Rectal smooth muscle tissue (tissue), 1 donor: Measurements from ENCODE around the gene VRK3.
"Not testable (repeated sequence)": the region's sequence is repeated elsewhere in the genome, so short reads cannot be mapped to it uniquely, and the experiment has no call there.

Experiments used
- H3K27ac ChIP-seq: one replicate; pipeline ENCODE4 v1.7.0; 2013; ENCODE audit warnings: low read depth, low read length, inconsistent platforms
- H3K27me3 ChIP-seq: one replicate; pipeline ENCODE4 v1.7.0; 2013; ENCODE audit warnings: low read length; ENCODE audit not compliant: control insufficient read depth, insufficient read depth
- H3K36me3 ChIP-seq: one replicate; pipeline ENCODE4 v1.7.0; 2013; ENCODE audit warnings: low read length; ENCODE audit not compliant: control insufficient read depth, insufficient read depth
- H3K4me1 ChIP-seq: one replicate; pipeline ENCODE4 v1.7.0; 2013; ENCODE audit warnings: low read length; ENCODE audit not compliant: control insufficient read depth, insufficient read depth
- H3K4me3 ChIP-seq: one replicate; pipeline ENCODE4 v1.7.0; 2013; ENCODE audit warnings: low read length
- H3K9ac ChIP-seq: one replicate; pipeline ENCODE4 v1.7.0; 2013; ENCODE audit warnings: low read length

Gene VRK3

DNA sequence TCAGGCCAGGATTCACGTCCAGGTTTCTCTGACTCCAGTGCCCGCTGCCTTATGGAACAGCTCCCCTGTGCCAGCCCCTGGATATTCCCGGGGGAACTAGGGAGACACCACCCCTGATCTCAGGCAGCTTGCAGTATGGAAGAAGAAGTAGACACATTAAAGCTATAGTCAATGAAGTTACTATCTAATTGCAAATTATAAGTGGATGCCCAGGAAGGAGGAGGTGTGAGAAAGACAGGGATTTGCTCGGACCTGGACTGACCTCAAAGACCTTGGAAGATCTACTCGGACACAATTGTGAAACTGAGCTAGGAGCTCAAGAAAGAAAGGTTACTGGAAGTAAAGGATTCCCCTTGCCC, 74.6 kb downstream of the VRK3 start:
- Histone ChIP-seq H3K27me3 (no peaks in the 10 kb centered on the region), H3K4me3 (no peak overlapping the region), H3K9ac (no peak overlapping the region), H3K4me1 (no peaks in the 10 kb centered on the region), H3K27ac (no peak overlapping the region), H3K36me3 (no peaks in the 10 kb centered on the region)

DNA sequence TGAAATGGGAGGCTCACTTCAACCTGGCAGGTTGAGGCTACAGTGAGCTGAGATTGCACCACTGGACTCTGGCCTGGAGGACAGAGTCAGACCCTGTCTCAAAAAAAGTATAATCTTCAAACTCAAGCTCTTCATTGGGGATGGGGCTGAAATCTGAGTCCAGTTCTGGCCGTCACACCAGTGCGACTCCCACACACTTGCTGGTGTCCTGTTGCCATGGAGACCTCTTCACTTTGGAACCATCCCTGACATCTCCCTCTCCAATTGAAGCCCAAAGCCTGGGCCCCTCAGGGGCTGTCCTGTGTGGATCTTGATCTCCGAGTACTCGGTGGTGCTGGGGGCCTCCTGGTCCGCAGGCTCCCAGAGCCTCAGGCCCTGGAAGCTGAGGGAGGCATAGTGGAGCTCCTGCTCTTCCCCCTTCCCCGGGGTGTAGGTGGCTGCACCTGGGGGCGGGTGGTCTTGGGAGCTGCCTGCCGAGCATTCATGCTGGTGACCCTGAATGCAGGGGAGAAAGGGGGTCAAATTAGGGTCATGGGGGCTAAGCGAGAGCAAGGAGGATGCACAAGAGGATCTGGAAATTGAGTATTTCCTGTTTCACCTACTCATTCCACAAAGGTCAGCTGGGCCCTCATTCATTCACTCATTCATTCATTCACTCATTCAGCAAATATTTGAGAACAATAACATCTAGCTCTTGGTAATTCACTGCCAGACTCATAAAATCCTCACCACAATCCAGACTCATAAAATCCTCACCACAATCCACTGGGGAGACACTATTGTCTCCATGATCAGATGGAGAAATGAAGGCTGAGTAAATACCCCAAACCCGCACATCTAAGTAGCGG, 75.2 kb downstream of the VRK3 start:
- Histone ChIP-seq H3K4me1 (no peaks in the 10 kb centered on the region), H3K4me3 (no peak overlapping the region), H3K36me3 (no peaks in the 10 kb centered on the region), H3K27ac (no peak overlapping the region), H3K9ac (no peak overlapping the region), H3K27me3 (no peaks in the 10 kb centered on the region)

DNA sequence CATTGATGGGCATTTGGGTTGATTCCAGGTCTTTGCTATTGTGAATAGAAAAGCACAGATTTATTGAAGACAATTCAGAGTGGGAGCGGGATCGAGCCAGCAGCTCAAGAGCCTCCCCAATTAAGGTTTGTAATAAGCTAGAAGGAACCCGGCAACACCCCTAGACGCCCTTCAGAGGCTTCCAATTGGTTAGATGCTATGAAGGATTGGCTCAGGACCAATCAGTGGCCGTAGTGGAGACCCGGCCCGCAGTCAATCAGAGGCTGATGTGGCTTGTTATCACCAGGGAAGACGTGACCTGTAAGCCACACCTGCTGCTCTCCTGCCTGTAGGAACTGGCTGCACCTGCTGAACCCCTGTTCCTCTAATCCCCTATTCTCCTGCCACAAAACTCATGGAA, 78.8 kb downstream of the VRK3 start:
- Histone ChIP-seq H3K36me3 (no peaks in the 10 kb centered on the region), H3K4me1 (no peaks in the 10 kb centered on the region), H3K27me3 (no peaks in the 10 kb centered on the region), H3K4me3 (no peak overlapping the region), H3K27ac (no peak overlapping the region), H3K9ac (no peak overlapping the region)

- not testable (repeated sequence) for H3K36me3 ChIP-seq, H3K4me3 ChIP-seq, H3K4me1 ChIP-seq, H3K27ac ChIP-seq, H3K27me3 ChIP-seq, H3K9ac ChIP-seq
Measured at GRCh38 chr19:49944567-49944966, 80.6 kb downstream of the VRK3 start.

DNA sequence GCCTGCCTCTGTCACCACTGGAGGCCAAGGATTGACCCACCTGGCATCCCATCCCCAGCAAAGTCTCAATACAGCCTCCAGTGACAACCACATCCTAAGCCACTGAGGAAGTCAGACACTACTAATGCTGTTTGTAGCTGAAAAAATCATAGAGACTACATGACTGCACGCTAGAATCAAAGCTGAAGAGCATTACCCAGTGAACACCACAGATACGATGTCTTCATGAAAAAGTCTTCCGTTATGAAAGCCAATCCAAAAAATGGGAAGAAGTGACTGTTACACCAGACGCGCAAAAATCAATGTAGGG, 84.7 kb downstream of the VRK3 start:
- Histone ChIP-seq H3K36me3 (no peaks in the 10 kb centered on the region), H3K27me3 (no peaks in the 10 kb centered on the region), H3K4me3 (no peak overlapping the region), H3K4me1 (no peaks in the 10 kb centered on the region), H3K9ac (no peak overlapping the region), H3K27ac (no peak overlapping the region)

GRCh38 chr19:49939721-49940481, 85.3 kb downstream of the VRK3 start:
- Histone ChIP-seq H3K9ac (no peak overlapping the region), H3K27me3 (no peaks in the 10 kb centered on the region), H3K4me1 (no peaks in the 10 kb centered on the region), H3K27ac (no peak overlapping the region), H3K4me3 (no peak overlapping the region), H3K36me3 (no peaks in the 10 kb centered on the region)

DNA sequence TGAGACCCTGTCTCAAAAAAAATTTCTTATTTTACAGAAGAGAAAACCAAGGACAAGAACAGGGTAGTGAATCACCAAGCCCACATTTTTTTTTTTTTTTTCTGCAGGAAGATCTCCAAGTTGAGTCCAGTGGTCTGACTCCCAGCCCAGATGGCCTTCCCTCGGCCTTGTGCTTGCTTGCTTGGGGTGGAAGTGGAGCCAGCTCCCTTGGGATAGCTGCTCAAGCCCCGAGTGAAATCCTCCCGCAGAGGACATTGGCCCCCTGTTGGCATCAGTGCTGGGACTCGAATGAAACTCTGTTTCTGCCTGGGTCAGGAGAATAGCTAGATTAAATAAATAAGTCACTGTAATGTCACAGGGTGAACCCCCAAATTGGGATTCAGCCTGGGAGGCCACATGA, 86.5 kb downstream of the VRK3 start:
- no peaks in the 10 kb centered on the region for H3K36me3 ChIP-seq
- H3K9ac ChIP-seq = no peak overlapping the region
- no peaks in the 10 kb centered on the region for H3K27me3 ChIP-seq
- no peaks in the 10 kb centered on the region for H3K4me1 ChIP-seq
- H3K27ac ChIP-seq = no peak overlapping the region
- H3K4me3 ChIP-seq = no peak overlapping the region

DNA sequence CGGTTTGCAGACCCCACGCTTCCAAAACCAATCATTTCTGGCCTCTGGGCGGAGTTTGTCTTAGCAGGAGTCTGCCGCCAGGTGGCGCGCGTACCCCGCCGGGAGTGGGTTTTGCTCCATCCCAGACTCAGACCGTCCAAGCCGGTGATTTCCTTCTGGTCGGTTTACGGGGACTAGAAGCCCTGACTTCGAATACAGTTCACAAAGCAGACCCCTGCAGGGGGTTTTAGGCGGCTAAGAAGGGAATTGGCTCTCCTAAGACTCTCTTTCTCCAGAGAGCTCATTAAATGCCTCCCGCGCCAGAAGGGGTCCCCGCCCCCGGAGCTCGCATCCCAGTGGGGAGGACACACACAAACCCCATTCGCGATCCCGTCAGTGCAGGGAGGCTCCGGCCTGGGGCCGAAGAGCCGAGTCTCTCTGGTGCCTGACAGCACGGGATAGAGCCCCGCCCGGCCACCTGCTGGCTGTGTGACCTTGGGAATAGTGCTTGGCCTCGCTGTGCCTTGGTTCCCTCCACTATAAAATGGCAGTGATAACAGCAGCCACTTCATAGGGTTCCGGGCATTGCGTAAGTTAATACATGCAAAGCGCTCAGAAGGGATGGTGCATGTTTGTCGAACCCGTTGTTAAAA, 87.3 kb downstream of the VRK3 start:
- peak overlapping the region; percentile 51 for H3K4me3 ChIP-seq
- H3K9ac ChIP-seq = no peak overlapping the region
- H3K27me3 ChIP-seq = no peaks in the 10 kb centered on the region
- no peaks in the 10 kb centered on the region for H3K36me3 ChIP-seq
- H3K27ac ChIP-seq = no peak overlapping the region
- no peaks in the 10 kb centered on the region for H3K4me1 ChIP-seq

GRCh38 chr19:49936549-49936948, 88.6 kb downstream of the VRK3 start:
- no peak overlapping the region for H3K9ac ChIP-seq
- H3K27ac ChIP-seq = no peak overlapping the region
- H3K4me1 ChIP-seq = no peaks in the 10 kb centered on the region
- no peak overlapping the region for H3K4me3 ChIP-seq
- H3K27me3 ChIP-seq = no peaks in the 10 kb centered on the region
- H3K36me3 ChIP-seq = no peaks in the 10 kb centered on the region

DNA sequence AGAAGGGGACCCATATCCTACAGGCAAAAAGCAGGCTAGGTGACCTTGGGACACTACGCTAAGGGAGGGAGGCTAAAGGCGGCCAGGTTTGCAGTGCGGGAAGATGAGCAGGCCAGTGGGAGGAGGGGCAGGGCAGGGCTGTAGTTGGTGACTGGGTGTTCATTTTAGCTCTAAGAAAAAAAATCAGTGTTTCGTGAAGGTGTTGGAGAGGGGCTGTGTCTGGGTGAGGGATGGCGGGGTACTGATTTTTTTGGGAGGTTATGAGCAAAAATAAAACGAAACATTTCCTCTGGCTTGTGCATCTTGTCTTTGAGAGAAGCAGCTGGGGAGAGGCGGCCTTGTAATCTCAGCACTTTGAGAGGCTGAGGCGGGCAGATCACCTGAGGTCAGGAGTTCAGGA, 91.5 kb downstream of the VRK3 start:
- Histone ChIP-seq H3K9ac (no peak overlapping the region), H3K36me3 (no peaks in the 10 kb centered on the region), H3K4me3 (no peak overlapping the region), H3K27ac (no peak overlapping the region), H3K27me3 (no peaks in the 10 kb centered on the region), H3K4me1 (no peaks in the 10 kb centered on the region)

GRCh38 chr19:49932731-49933131, 92.4 kb downstream of the VRK3 start:
- Histone ChIP-seq H3K9ac (no peak overlapping the region), H3K4me3 (no peak overlapping the region), H3K36me3 (peaks cover under 1% of the 10 kb centered on the region), H3K27ac (no peak overlapping the region), H3K4me1 (peaks cover 3% of the 10 kb centered on the region), H3K27me3 (no peaks in the 10 kb centered on the region)

GRCh38 chr19:49932041-49932451, 93.1 kb downstream of the VRK3 start:
- Histone ChIP-seq H3K4me1 (peaks cover 5% of the 10 kb centered on the region), H3K27me3 (no peaks in the 10 kb centered on the region), H3K9ac (no peak overlapping the region), H3K4me3 (no peak overlapping the region), H3K27ac (no peak overlapping the region), H3K36me3 (peaks cover 4% of the 10 kb centered on the region)
